Natural killer cell (primary cell): ENCODE results near the gene NAB2. TPM values are rescaled to one million over a fixed set of nuclear protein-coding genes. Genes with fewer than 3 reads are reported as not detected.

ENCODE experiments used
- ATAC-seq, 3 donors: fragments of 150-1000 bp in 2 of 3; fragments of 200-7000 bp in 1 of 3; cut with Tn5 transposase; 1 replicate in 1 of 3; 2 replicates in 2 of 3; pipeline ENCODE4 v1.10.0; 2021; ENCODE audit warnings: mild to moderate bottlenecking in 2 of 3, moderate library complexity in 2 of 3
- DNase-seq, 2 donors: peaks; one replicate each; pipeline versions ENCODE4 v3.0.0 to v3.0.0-alpha.2; 2013 to 2021; ENCODE audit warnings: mixed read lengths in 1 of 2
- H3K27ac ChIP-seq: one replicate; pipeline ENCODE4 v1.5.1; 2013; ENCODE audit warnings: mild to moderate bottlenecking, low read length
- H3K27me3 ChIP-seq: one replicate; pipeline ENCODE4 v1.6.1; 2013; ENCODE audit warnings: low read length; ENCODE audit not compliant: control insufficient read depth, insufficient read depth
- H3K36me3 ChIP-seq: one replicate; pipeline ENCODE4 v1.6.1; 2013; ENCODE audit warnings: low read length; ENCODE audit not compliant: control insufficient read depth, insufficient read depth
- H3K4me1 ChIP-seq: one replicate; pipeline ENCODE4 v1.6.1; 2013; ENCODE audit warnings: low read length; ENCODE audit not compliant: control insufficient read depth, insufficient read depth
- H3K4me3 ChIP-seq: one replicate; pipeline ENCODE4 v1.5.1; 2013; ENCODE audit warnings: low read length
- H3K9me3 ChIP-seq: one replicate; pipeline ENCODE4 v1.6.1; 2013; ENCODE audit warnings: low read length; ENCODE audit not compliant: control insufficient read depth, insufficient read depth
- H3K27ac Mint-ChIP-seq, 2 donors: one replicate each; pipeline ENCODE4 v1.8.0; 2022; ENCODE audit warnings: mild to moderate bottlenecking in 2 of 2, mixed read lengths in 2 of 2, moderate library complexity in 1 of 2
- H3K27me3 Mint-ChIP-seq, 2 donors: one replicate each; pipeline ENCODE4 v1.8.0; 2022; ENCODE audit warnings: low read depth in 2 of 2, mixed read lengths in 2 of 2
- H3K36me3 Mint-ChIP-seq: one replicate; pipeline ENCODE4 v1.8.0; 2022; ENCODE audit warnings: mixed read lengths
- H3K4me1 Mint-ChIP-seq, 2 donors: one replicate each; pipeline ENCODE4 v1.8.0; 2022; ENCODE audit warnings: mixed read lengths in 2 of 2
- H3K4me3 Mint-ChIP-seq: one replicate; pipeline ENCODE4 v1.8.0; 2022; ENCODE audit warnings: mild to moderate bottlenecking, moderate library complexity, mixed read lengths
- H3K9me3 Mint-ChIP-seq, 2 donors: one replicate each; pipeline ENCODE4 v1.8.0; 2022; ENCODE audit warnings: mixed read lengths in 2 of 2
- CTCF ChIP-seq: fragments of 200-600 bp; IDR thresholded peaks from one replicate; pipeline ENCODE4 v1.8.0; 2022; ENCODE audit warnings: antibody characterized with exemption
- WGBS: methylation state at CpG from one replicate; pipeline ENCODE4 v1.1.7; 2013; ENCODE audit warnings: missing lambda C conversion rate; ENCODE audit not compliant: insufficient coverage; 5-methylcytosine and 5-hydroxymethylcytosine counted together
- intact Hi-C: fragments of 100-400 bp; cut with micrococcal nuclease; formaldehyde crosslinking; loops from one replicate; pipeline ENCODE4 v1.14.2; 2022
- total RNA-seq, 4 donors: library from RNA; stranded (reverse); fragments of 120-200 nt in 1 of 4; gene quantifications; one replicate each; pipeline versions ENCODE4 v1.2.3 to v1.2.4, GENCODE V29; 2013 to 2022

The NAB2 gene
- total RNA-seq, 3 donors from 2014 or later (not counting 1 experiment from before 2014, with no cell fraction given): 4.2 to 7.0 (median 5.4) TPM

GRCh38 chr12:57106021-57106708, 17.3 kb downstream of the NAB2 start:
- 95% methylated on average over 9 of the region's 9 CpGs for WGBS
- Histone ChIP-seq H3K4me1 (peaks cover 40% of the 10 kb centered on the region), H3K36me3 (peaks cover 44% of the 10 kb centered on the region), H3K4me3 (no peak overlapping the region), H3K27ac (no peak overlapping the region), H3K27me3 (no peaks in the 10 kb centered on the region), H3K9me3 (no peaks in the 10 kb centered on the region)
- no peak for TF ChIP-seq CTCF
- Mint-ChIP-seq H3K27me3 (no peaks in the 10 kb centered on the region), H3K4me3 (no peak overlapping the region), H3K27ac (peak overlapping the region; percentile 86 to 88), H3K9me3 (no peaks in the 10 kb centered on the region), H3K4me1 (peaks cover 41 to 74% of the 10 kb centered on the region in 2 donors), H3K36me3 (peaks cover 10% of the 10 kb centered on the region)
- ATAC-seq: no peak
- intact Hi-C loops: no loop called here
- no peak for DNase-seq

- ATAC-seq: no peak
- no peaks in the 10 kb centered on the region for H3K9me3 Mint-ChIP-seq
- Histone ChIP-seq H3K36me3 (peaks cover 40% of the 10 kb centered on the region), H3K4me3 (no peak overlapping the region), H3K27me3 (no peaks in the 10 kb centered on the region), H3K4me1 (peaks cover 45% of the 10 kb centered on the region), H3K27ac (no peak overlapping the region), H3K9me3 (no peaks in the 10 kb centered on the region)
- TF ChIP-seq CTCF: no peak
- peaks cover 10% of the 10 kb centered on the region for H3K36me3 Mint-ChIP-seq
- no peak overlapping the region for H3K4me3 Mint-ChIP-seq
- H3K27ac Mint-ChIP-seq: peak overlapping the region; percentile 86 to 88
- intact Hi-C loops: no loop called here
- H3K4me1 Mint-ChIP-seq: peaks cover 56 to 79% of the 10 kb centered on the region in 2 donors
- WGBS: 92% methylated on average over 7 of the region's 7 CpGs
- DNase-seq: no peak
- H3K27me3 Mint-ChIP-seq: no peaks in the 10 kb centered on the region
Observed at GRCh38 chr12:57107456-57108155, 18.7 kb downstream of the NAB2 start.

- Mint-ChIP-seq H3K4me1 (peaks cover 52 to 75% of the 10 kb centered on the region in 2 donors), H3K4me3 (peak overlapping the region; percentile 98), H3K9me3 (no peaks in the 10 kb centered on the region), H3K27ac (peak overlapping the region; percentile 88 to 95), H3K27me3 (no peaks in the 10 kb centered on the region), H3K36me3 (peaks cover 10% of the 10 kb centered on the region)
- H3K4me3 ChIP-seq: peak overlapping the region; percentile 95
- peak overlapping the region; percentile 97 for H3K27ac ChIP-seq
- H3K36me3 ChIP-seq: peaks cover 34% of the 10 kb centered on the region
- intact Hi-C loops: loop anchor here (1.0 kb wide), 1 partner anchor 7 kb away; no protein-coding TSS in a partner anchor
- no peak for TF ChIP-seq CTCF
- H3K9me3 ChIP-seq: no peaks in the 10 kb centered on the region
- ATAC-seq (no peak), DNase-seq (no peak)
- WGBS: 59% methylated on average over 5 of the region's 7 CpGs
- peaks cover 35% of the 10 kb centered on the region for H3K4me1 ChIP-seq
- H3K27me3 ChIP-seq: no peaks in the 10 kb centered on the region
Observed at GRCh38 chr12:57109207-57110103, 20.5 kb downstream of the NAB2 start.
